Measurements from ENCODE around the gene SCGB3A1. TPM values are rescaled to one million over a fixed set of nuclear protein-coding genes. Genes with fewer than 3 reads are reported as not detected.

Gene SCGB3A1
- total and polyA plus RNA-seq, 11 donors = 0.22 to 0.85 (median 0.57) TPM; not detected in 8

GRCh38 chr5:180598797-180599589 lies 7.7 kb upstream of the SCGB3A1 start:
- no peak overlapping the region for H3K27ac ChIP-seq
- peaks cover 0 to 3% (median 0%) of the 10 kb centered on the region in 12 donors for H3K4me1 ChIP-seq
- ATAC-seq (no peak), DNase-seq (peak in 1 of 5 donors; percentile 25)
- no peaks in the 10 kb centered on the region for H3K9me3 ChIP-seq
- no peak overlapping the region for H3K4me3 ChIP-seq
- H3K27me3 ChIP-seq = no peaks in the 10 kb centered on the region
- H3K36me3 ChIP-seq = no peaks in the 10 kb centered on the region
- intact Hi-C loops (cut with DNase I) = no loop called here
- WGBS, 4 donors = 89 to 93% (median 91%) methylated on average over 14 to 16 of the region's 16 CpGs
- no peak for TF ChIP-seq POLR2A (IDR thresholded peaks at IDR 0.05)

GRCh38 chr5:180598316-180598701 lies 7.0 kb upstream of the SCGB3A1 start:
- WGBS, 4 donors = 77 to 87% (median 82%) methylated on average over 7 to 9 of the region's 9 CpGs
- Histone ChIP-seq H3K4me3 (no peak overlapping the region), H3K27me3 (peaks cover 0 to 2% (median 0%) of the 10 kb centered on the region in 9 donors), H3K27ac (no peak overlapping the region), H3K36me3 (no peaks in the 10 kb centered on the region), H3K9me3 (no peaks in the 10 kb centered on the region), H3K4me1 (peaks cover 0 to 3% (median 0%) of the 10 kb centered on the region in 12 donors)
- intact Hi-C loops (cut with DNase I) = no loop called here
- TF ChIP-seq CTCF (IDR thresholded peaks at IDR 0.05) = no peak
- TF ChIP-seq POLR2A (IDR thresholded peaks at IDR 0.05) = no peak
- peak in 1 of 5 donors; percentile 53 for DNase-seq
- no peak for ATAC-seq

- H3K27me3 ChIP-seq = peaks cover under 1 to 12% (median 7%) of the 10 kb centered on the region in 9 donors
- no peak for ATAC-seq
- 78 to 81% (median 80%) methylated on average over 20 to 24 of the region's 24 CpGs for WGBS, 4 donors
- H3K9me3 ChIP-seq = no peaks in the 10 kb centered on the region
- TF ChIP-seq POLR2A (IDR thresholded peaks at IDR 0.05) = no peak
- no peak for TF ChIP-seq CTCF (IDR thresholded peaks at IDR 0.05)
- DNase-seq = peak in 2 of 5 donors; percentile 11 to 49
- intact Hi-C loops (cut with DNase I) = no loop called here
- H3K4me1 ChIP-seq = peaks cover 0 to 4% (median 0%) of the 10 kb centered on the region in 12 donors
- H3K4me3 ChIP-seq = no peak overlapping the region
- no peaks in the 10 kb centered on the region for H3K36me3 ChIP-seq
- H3K27ac ChIP-seq = no peak overlapping the region
Observed at GRCh38 chr5:180596668-180597231, 5.5 kb upstream of the SCGB3A1 start.

- WGBS, 4 donors = 90 to 94% (median 92%) methylated on average over 12 of the region's 12 CpGs
- ATAC-seq (no peak), DNase-seq (no peak)
- peaks cover 0 to 10% (median 4%) of the 10 kb centered on the region in 12 donors for H3K4me1 ChIP-seq
- H3K27me3 ChIP-seq = peaks cover 4 to 17% (median 13%) of the 10 kb centered on the region in 9 donors
- no peaks in the 10 kb centered on the region for H3K9me3 ChIP-seq
- TF ChIP-seq POLR2A (IDR thresholded peaks at IDR 0.05) (no peak), CTCF (IDR thresholded peaks at IDR 0.05) (no peak)
- no peaks in the 10 kb centered on the region for H3K36me3 ChIP-seq
- intact Hi-C loops (cut with DNase I) = no loop called here
- no peak overlapping the region for H3K27ac ChIP-seq
- H3K4me3 ChIP-seq = no peak overlapping the region
Observed at GRCh38 chr5:180596115-180596667, 4.9 kb upstream of the SCGB3A1 start.
